ENCODE data around the gene FBXL13.

DNA sequence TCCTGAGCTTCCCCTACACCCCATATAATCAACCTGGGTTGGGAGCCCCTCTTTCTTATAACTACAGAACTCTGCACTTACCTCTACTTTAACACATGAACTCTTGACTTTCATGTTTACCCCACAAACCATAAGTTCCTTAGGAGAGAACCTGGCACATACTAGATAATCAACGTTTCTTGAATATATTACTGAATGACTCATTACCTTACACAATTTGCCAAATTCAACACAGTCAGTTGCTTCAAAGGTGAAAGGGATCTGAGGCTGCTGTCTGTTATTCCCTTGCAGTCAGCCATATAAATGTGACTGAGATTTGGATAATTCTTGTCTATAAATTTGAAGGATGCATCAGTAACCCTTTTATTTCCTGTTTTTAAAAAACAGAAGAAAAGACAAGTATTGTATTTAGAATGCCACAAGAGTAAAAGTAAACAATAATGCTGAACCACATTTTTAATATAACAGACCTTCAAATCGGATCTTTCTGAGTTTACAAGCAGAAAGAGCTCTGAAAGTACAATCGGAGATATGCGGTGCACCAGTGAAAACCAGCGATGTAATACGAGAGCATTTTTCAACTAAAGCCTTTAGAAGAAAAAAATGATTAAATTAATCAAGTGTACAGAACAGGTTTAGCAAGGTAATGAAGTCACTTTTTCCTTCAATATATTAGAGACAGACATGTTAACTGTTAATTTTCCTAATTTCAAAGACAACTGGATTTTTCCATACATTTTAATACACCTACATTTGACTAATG, 191.3 kb downstream of the FBXL13 start:
- TF ChIP-seq, protein P1, sequence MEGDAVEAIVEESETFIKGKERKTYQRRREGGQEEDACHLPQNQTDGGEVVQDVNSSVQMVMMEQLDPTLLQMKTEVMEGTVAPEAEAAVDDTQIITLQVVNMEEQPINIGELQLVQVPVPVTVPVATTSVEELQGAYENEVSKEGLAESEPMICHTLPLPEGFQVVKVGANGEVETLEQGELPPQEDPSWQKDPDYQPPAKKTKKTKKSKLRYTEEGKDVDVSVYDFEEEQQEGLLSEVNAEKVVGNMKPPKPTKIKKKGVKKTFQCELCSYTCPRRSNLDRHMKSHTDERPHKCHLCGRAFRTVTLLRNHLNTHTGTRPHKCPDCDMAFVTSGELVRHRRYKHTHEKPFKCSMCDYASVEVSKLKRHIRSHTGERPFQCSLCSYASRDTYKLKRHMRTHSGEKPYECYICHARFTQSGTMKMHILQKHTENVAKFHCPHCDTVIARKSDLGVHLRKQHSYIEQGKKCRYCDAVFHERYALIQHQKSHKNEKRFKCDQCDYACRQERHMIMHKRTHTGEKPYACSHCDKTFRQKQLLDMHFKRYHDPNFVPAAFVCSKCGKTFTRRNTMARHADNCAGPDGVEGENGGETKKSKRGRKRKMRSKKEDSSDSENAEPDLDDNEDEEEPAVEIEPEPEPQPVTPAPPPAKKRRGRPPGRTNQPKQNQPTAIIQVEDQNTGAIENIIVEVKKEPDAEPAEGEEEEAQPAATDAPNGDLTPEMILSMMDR (IDR thresholded peaks at IDR 0.05): no peak
- no peak; the same call in 1 of the 2 replicates for TF ChIP-seq JUND (IDR thresholded peaks at IDR 0.05)
- no peak for TF ChIP-seq NFIC (IDR thresholded peaks at IDR 0.05; ENCODE audit: borderline replicate concordance)
- no peak for TF ChIP-seq EP300 (IDR thresholded peaks at IDR 0.05; ENCODE audit: borderline replicate concordance in 1 of 2, low read depth in 1 of 2, low read length in 1 of 2)
- TF ChIP-seq EZH2phosphoT487 (IDR thresholded peaks at IDR 0.05; ENCODE audit: borderline replicate concordance, low read depth): no peak
- TF ChIP-seq POLR2AphosphoS5 (IDR thresholded peaks at IDR 0.05; ENCODE audit: low read depth, low read length): no peak
- TF ChIP-seq, protein P2, sequence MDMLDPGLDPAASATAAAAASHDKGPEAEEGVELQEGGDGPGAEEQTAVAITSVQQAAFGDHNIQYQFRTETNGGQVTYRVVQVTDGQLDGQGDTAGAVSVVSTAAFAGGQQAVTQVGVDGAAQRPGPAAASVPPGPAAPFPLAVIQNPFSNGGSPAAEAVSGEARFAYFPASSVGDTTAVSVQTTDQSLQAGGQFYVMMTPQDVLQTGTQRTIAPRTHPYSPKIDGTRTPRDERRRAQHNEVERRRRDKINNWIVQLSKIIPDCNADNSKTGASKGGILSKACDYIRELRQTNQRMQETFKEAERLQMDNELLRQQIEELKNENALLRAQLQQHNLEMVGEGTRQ (IDR thresholded peaks at IDR 0.05; ENCODE audit: borderline replicate concordance, low read depth, low read length): no peak
- TF ChIP-seq TAF1 (IDR thresholded peaks at IDR 0.05; ENCODE audit: borderline replicate concordance, low read depth, low read length): no peak
- TF ChIP-seq, protein P3, sequence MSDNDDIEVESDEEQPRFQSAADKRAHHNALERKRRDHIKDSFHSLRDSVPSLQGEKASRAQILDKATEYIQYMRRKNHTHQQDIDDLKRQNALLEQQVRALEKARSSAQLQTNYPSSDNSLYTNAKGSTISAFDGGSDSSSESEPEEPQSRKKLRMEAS (IDR thresholded peaks at IDR 0.05; ENCODE audit: low read depth): no peak
- TF ChIP-seq, protein P4, sequence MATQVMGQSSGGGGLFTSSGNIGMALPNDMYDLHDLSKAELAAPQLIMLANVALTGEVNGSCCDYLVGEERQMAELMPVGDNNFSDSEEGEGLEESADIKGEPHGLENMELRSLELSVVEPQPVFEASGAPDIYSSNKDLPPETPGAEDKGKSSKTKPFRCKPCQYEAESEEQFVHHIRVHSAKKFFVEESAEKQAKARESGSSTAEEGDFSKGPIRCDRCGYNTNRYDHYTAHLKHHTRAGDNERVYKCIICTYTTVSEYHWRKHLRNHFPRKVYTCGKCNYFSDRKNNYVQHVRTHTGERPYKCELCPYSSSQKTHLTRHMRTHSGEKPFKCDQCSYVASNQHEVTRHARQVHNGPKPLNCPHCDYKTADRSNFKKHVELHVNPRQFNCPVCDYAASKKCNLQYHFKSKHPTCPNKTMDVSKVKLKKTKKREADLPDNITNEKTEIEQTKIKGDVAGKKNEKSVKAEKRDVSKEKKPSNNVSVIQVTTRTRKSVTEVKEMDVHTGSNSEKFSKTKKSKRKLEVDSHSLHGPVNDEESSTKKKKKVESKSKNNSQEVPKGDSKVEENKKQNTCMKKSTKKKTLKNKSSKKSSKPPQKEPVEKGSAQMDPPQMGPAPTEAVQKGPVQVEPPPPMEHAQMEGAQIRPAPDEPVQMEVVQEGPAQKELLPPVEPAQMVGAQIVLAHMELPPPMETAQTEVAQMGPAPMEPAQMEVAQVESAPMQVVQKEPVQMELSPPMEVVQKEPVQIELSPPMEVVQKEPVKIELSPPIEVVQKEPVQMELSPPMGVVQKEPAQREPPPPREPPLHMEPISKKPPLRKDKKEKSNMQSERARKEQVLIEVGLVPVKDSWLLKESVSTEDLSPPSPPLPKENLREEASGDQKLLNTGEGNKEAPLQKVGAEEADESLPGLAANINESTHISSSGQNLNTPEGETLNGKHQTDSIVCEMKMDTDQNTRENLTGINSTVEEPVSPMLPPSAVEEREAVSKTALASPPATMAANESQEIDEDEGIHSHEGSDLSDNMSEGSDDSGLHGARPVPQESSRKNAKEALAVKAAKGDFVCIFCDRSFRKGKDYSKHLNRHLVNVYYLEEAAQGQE (IDR thresholded peaks at IDR 0.05; ENCODE audit: low read depth, low read length): no peak
- TF ChIP-seq GABPA (IDR thresholded peaks at IDR 0.05; ENCODE audit: low read depth): no peak
- TF ChIP-seq RAD21 (IDR thresholded peaks at IDR 0.05; ENCODE audit: low read length): no peak
